NCI-H146 (cell line): ENCODE data around the gene AGBL4.
"Not testable (repeated sequence)": the region's sequence is repeated elsewhere in the genome, so short reads cannot be mapped to it uniquely, and the experiment has no call there.

Experiments
- DNase-seq: peaks from one replicate; lab custom pipeline; 2025; lab: John Stamatoyannopoulos, UW

The AGBL4 gene

GRCh38 chr1:48540587-48540986 lies 1483.2 kb downstream of the AGBL4 start:
- DNase-seq, result no peak

GRCh38 chr1:48536477-48536876 lies 1487.3 kb downstream of the AGBL4 start:
- peak; percentile 23 for DNase-seq

GRCh38 chr1:48532976-48533375 lies 1490.8 kb downstream of the AGBL4 start:
- peak; percentile 41 for DNase-seq

GRCh38 chr1:48530727-48531351 lies 1492.9 kb downstream of the AGBL4 start:
- DNase-seq, result peak; percentile 79

GRCh38 chr1:48527051-48527450 lies 1496.7 kb downstream of the AGBL4 start:
- DNase-seq, result no peak

GRCh38 chr1:48526008-48526710 lies 1497.6 kb downstream of the AGBL4 start:
- DNase-seq, result peak; percentile 37

GRCh38 chr1:48524892-48525467 lies 1498.8 kb downstream of the AGBL4 start:
- DNase-seq, result no peak

- DNase-seq, result no peak
Observed at GRCh38 chr1:48523558-48523957, 1500.2 kb downstream of the AGBL4 start.

- not testable (repeated sequence) for DNase-seq
Observed at GRCh38 chr1:48519896-48520295, 1503.9 kb downstream of the AGBL4 start.

GRCh38 chr1:48506870-48507269 lies 1516.9 kb downstream of the AGBL4 start:
- DNase-seq, result no peak

GRCh38 chr1:48500541-48501450 lies 1523.0 kb downstream of the AGBL4 start:
- no peak for DNase-seq

GRCh38 chr1:48499211-48499735 lies 1524.5 kb downstream of the AGBL4 start:
- DNase-seq, result no peak

GRCh38 chr1:48498096-48498791 lies 1525.5 kb downstream of the AGBL4 start:
- peak; percentile 51 for DNase-seq

- no peak for DNase-seq
Observed at GRCh38 chr1:48495911-48496310, 1527.8 kb downstream of the AGBL4 start.

- DNase-seq, result no peak
Observed at GRCh38 chr1:48495166-48495565, 1528.6 kb downstream of the AGBL4 start.

GRCh38 chr1:48493970-48494769 lies 1529.6 kb downstream of the AGBL4 start:
- DNase-seq, result no peak

GRCh38 chr1:48493041-48493440 lies 1530.7 kb downstream of the AGBL4 start:
- DNase-seq, result no peak

GRCh38 chr1:48492392-48492791 lies 1531.4 kb downstream of the AGBL4 start:
- DNase-seq, result no peak

GRCh38 chr1:48488721-48489120 lies 1535.0 kb downstream of the AGBL4 start:
- no peak for DNase-seq
